Measurements from ENCODE around the gene CCDC158.

DNA sequence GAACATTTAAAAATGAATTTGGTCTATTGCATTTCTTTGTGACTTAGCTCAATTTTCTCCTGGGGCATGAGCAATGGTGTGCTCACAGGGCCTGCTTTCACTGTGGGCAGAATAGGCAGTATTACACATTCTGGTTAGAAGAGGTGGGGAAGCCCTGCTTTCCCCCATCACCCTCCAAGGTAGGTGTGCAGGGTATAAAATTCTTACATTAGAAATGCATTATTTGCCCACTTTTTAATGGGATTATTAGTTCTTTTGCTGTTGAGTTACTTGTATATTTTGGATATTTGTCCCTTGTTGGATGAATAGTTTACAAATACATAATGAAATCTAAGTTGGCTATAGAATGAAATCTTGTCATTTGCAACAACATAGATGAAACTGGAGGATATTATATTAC, 122.7 kb downstream of the CCDC158 start:
- TF ChIP-seq, protein P1, sequence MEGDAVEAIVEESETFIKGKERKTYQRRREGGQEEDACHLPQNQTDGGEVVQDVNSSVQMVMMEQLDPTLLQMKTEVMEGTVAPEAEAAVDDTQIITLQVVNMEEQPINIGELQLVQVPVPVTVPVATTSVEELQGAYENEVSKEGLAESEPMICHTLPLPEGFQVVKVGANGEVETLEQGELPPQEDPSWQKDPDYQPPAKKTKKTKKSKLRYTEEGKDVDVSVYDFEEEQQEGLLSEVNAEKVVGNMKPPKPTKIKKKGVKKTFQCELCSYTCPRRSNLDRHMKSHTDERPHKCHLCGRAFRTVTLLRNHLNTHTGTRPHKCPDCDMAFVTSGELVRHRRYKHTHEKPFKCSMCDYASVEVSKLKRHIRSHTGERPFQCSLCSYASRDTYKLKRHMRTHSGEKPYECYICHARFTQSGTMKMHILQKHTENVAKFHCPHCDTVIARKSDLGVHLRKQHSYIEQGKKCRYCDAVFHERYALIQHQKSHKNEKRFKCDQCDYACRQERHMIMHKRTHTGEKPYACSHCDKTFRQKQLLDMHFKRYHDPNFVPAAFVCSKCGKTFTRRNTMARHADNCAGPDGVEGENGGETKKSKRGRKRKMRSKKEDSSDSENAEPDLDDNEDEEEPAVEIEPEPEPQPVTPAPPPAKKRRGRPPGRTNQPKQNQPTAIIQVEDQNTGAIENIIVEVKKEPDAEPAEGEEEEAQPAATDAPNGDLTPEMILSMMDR (IDR thresholded peaks at IDR 0.05), result no peak
- TF ChIP-seq POLR2A (IDR thresholded peaks at IDR 0.05) (no peak), EP300 (IDR thresholded peaks at IDR 0.05) (no peak)

All from ovary (tissue), 3 donors.